Heart right ventricle (tissue), 16 donors: ENCODE results near the gene LAIR2. TPM values are rescaled to one million over a fixed set of nuclear protein-coding genes. Genes with fewer than 3 reads are reported as not detected.

Source experiments
- ATAC-seq, 8 donors: fragments of 200-7000 bp; cut with Tn5 transposase; one replicate each; pipeline ENCODE4 v1.9.1; 2020; ENCODE audit warnings: mild to moderate bottlenecking in 8 of 8, moderate library complexity in 8 of 8, moderate number of reproducible peaks in 1 of 8
- DNase-seq, 2 donors: peaks; one replicate each; pipeline ENCODE4 v3.0.0-alpha.2; 2020
- H3K27ac ChIP-seq, 10 donors: fragments of 200-600 bp; sonication (generic) in 2 of 10; one replicate each; pipeline versions ENCODE4 v1.5.0 to v1.8.0; 2020 to 2022; ENCODE audit warnings: mild to moderate bottlenecking in 3 of 10
- H3K27me3 ChIP-seq, 7 donors: fragments of 200-600 bp; one replicate each; pipeline ENCODE4 v1.8.0; 2021 to 2022; ENCODE audit warnings: mild to moderate bottlenecking in 2 of 7
- H3K36me3 ChIP-seq, 9 donors: fragments of 200-600 bp; sonication (generic) in 1 of 9; one replicate each; pipeline versions ENCODE4 v1.5.0 to v1.8.0; 2020 to 2022; ENCODE audit warnings: mild to moderate bottlenecking in 2 of 9
- H3K4me1 ChIP-seq, 9 donors: fragments of 200-600 bp; sonication (generic) in 1 of 9; one replicate each; pipeline versions ENCODE4 v1.5.0 to v1.8.0; 2020 to 2022; ENCODE audit warnings: mild to moderate bottlenecking in 4 of 9
- H3K4me3 ChIP-seq, 10 donors: fragments of 200-600 bp; sonication (generic) in 2 of 10; one replicate each; pipeline versions ENCODE4 v1.5.0 to v1.8.0; 2020 to 2022; ENCODE audit warnings: mild to moderate bottlenecking in 7 of 10, moderate library complexity in 2 of 10
- H3K9me3 ChIP-seq, 11 donors: fragments of 200-600 bp in 10 of 11; sonication (generic) in 2 of 11; one replicate each; pipeline versions ENCODE4 v1.5.0 to v1.8.0; 2013 to 2022; ENCODE audit warnings: mild to moderate bottlenecking in 2 of 11, control low read depth in 1 of 11, moderate library complexity in 1 of 11
- WGBS, 2 donors: extraction: QIAGEN DNeasy Blood & Tissue Kit; methylation state at CpG; one replicate each; pipeline ENCODE4 v1.1.7; 2013; ENCODE audit warnings: inconsistent platforms in 1 of 2; 5-methylcytosine and 5-hydroxymethylcytosine counted together
- intact Hi-C, 10 donors: fragments of 100-400 bp; cut with DNase I; formaldehyde crosslinking; loops; one replicate each; pipeline versions ENCODE4 v1.11.1 to v1.14.2; 2022
- polyA plus RNA-seq, 2 donors: library from polyadenylated mRNA; stranded (reverse); fragments of 200-250 nt; gene quantifications; one replicate each; pipeline ENCODE4 v1.2.3, GENCODE V29; 2013
- total RNA-seq, 10 donors: library from RNA; stranded (reverse); fragmentation: NEBNext Ultra II Directional in 3 of 10; extraction: Animal tissue kit (Norgen Biotek cat#: 25700) in 3 of 10; gene quantifications; one replicate each; pipeline versions ENCODE4 v1.2.1 to v1.2.4, GENCODE V29; 2021 to 2023
- TF ChIP-seq, protein P1 (sequence below), 9 donors: fragments of 200-600 bp; sonication (generic) in 2 of 9; IDR thresholded peaks; one replicate each; pipeline versions ENCODE4 v1.5.0 to v1.8.0; 2021 to 2022; ENCODE audit warnings: antibody characterized with exemption in 9 of 9, mild to moderate bottlenecking in 5 of 9, moderate library complexity in 1 of 9
- donor health status: Arrhythmogenic right ventricular cardiomyopathy.
- donor health status: ischemic (EF 13 %, LVEDD 7.1; RV severe dilation, severe dysfunction).
- donor health status: healthy with polysubstance abuse.
- donor health status: DM: no; HTN: yes; CAD: no.
- donor health status: DM: no; HTN: no; CAD: no.
- donor health status: ischemic (EF 25% LVEDD 6.9; RV normal size, moderate dysfunction).
- donor health status: ischemic (EF 25% LVEDD 5.7; RV mildly dilated, moderate dysfunction).
- donor health status: healthy.
- donor health status: DM: yes; HTN: yes; CAD: no.
- donor health status: Ischemic cardiomyopathy.
- donor health status: ischemic (EF 35%, LVEDD 5.7; RV mildly dilated, moderate dysfunction).
- donor health status: nonischemic (EF 11% LVEDD 7.7; RV severe dilation, severe dysfunction).
- donor health status: DM: yes; HTN: yes; CAD: no.
- donor health status: PGD.
- donor health status: ischemic (EF 29% LVEDD 5.4; RV normal size, mild dysfunction).
- donor health status: nonischemic (EF 23%, LVEDD 6.1; RV moderate dilation, normal function).

Gene LAIR2
- total and polyA plus RNA-seq, 12 donors, result 0.76 to 2.5 TPM; not detected in 10

DNA sequence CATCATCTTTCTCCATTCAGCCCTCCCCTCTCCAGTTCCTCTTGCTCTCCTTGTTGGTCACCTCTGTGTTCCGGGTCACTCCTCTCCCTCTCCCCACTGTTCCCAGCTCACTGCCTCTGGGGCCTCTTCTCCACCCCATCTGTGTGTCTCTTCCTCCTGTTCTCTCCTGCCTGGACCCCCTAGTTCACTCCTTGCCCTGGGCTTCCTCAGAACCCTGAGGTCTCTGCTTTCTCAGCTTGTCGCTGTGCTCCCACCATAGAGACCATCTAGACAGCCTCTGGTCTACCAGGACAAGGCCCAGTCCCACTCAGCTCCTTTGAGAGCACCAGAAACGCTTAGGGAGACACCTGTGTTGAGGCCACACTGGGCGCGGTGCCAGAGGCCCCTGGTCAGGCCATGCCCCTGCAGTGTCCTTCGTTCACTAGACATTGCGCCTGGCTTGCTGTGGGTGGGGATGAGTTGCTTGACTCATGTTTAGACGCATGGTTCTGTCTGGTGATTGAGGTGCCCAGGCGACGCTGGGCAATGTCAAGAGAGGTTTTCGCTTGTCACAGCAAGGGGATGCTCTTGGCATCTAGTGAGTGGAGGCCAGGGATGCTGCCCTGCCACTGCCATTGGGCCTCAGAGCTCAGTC lies 43.9 kb upstream of the LAIR2 start:
- H3K9me3 ChIP-seq, result no peaks in the 10 kb centered on the region
- DNase-seq, result no peak
- ATAC-seq, result no peak
- 80 to 84% methylated on average over 11 of the region's 11 CpGs for WGBS, 2 donors
- H3K4me1 ChIP-seq, result peaks cover 11 to 43% (median 34%) of the 10 kb centered on the region in 9 donors
- H3K27me3 ChIP-seq, result no peaks in the 10 kb centered on the region
- no peak overlapping the region for H3K27ac ChIP-seq
- H3K4me3 ChIP-seq, result no peak overlapping the region
- peaks cover 4 to 87% (median 82%) of the 10 kb centered on the region in 9 donors for H3K36me3 ChIP-seq
- TF ChIP-seq, protein P1, sequence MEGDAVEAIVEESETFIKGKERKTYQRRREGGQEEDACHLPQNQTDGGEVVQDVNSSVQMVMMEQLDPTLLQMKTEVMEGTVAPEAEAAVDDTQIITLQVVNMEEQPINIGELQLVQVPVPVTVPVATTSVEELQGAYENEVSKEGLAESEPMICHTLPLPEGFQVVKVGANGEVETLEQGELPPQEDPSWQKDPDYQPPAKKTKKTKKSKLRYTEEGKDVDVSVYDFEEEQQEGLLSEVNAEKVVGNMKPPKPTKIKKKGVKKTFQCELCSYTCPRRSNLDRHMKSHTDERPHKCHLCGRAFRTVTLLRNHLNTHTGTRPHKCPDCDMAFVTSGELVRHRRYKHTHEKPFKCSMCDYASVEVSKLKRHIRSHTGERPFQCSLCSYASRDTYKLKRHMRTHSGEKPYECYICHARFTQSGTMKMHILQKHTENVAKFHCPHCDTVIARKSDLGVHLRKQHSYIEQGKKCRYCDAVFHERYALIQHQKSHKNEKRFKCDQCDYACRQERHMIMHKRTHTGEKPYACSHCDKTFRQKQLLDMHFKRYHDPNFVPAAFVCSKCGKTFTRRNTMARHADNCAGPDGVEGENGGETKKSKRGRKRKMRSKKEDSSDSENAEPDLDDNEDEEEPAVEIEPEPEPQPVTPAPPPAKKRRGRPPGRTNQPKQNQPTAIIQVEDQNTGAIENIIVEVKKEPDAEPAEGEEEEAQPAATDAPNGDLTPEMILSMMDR (IDR thresholded peaks at IDR 0.05), result no peak
- intact Hi-C loops, result no loop called here

DNA sequence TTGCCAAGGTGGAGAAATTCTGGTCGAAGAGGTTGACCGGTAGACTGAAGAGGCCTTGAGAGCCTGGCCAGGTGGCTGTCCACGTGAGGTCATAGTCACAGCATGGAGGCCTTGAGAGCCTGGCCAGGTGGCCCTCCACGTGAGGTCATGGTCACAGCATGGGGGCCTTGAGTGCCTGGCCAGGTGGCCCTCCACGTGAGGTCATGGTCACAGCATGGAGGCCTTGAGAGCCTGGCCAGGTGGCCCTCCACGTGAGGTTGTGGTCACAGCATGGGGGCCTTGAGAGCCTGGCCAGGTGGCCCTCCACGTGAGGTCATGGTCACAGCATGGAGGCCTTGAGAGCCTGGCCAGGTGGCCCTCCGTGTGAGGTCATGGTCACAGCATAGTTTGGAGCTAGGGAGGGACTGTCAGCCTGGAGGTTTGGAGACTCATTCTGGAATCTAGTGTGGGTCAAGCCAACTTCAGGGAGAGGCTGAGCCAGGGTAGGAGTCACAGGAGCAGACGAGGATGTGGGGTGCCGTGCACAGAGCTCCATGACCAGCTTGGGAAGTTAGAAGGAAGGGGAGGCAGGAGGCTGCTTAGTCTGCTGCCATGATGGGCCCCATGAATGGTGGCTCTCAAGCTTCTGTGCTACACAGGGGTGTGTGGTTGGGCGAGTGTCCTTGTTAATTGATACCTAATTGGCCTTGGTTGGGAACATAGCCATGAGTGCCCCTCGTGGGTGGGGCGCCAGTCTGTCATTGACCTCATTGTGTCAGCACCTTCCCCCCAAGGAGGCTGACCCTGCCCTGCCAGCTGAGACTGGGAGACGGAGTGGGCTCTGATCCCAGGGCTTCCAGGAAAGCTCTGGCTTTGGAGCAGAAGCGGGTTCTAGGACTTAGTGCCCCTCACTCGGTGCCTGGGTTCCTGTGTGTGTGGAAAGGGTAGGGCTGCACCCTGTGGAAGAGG lies 43.1 kb upstream of the LAIR2 start:
- no peak for DNase-seq
- no peak for ATAC-seq
- intact Hi-C loops, result no loop called here
- no peaks in the 10 kb centered on the region for H3K27me3 ChIP-seq
- no peak overlapping the region for H3K27ac ChIP-seq
- no peaks in the 10 kb centered on the region for H3K9me3 ChIP-seq
- 81 to 82% methylated on average over 16 of the region's 16 CpGs for WGBS, 2 donors
- peaks cover 11 to 51% (median 42%) of the 10 kb centered on the region in 9 donors for H3K4me1 ChIP-seq
- TF ChIP-seq, protein P1 (IDR thresholded peaks at IDR 0.05), result no peak
- no peak overlapping the region for H3K4me3 ChIP-seq
- peaks cover 4 to 79% (median 74%) of the 10 kb centered on the region in 9 donors for H3K36me3 ChIP-seq

DNA sequence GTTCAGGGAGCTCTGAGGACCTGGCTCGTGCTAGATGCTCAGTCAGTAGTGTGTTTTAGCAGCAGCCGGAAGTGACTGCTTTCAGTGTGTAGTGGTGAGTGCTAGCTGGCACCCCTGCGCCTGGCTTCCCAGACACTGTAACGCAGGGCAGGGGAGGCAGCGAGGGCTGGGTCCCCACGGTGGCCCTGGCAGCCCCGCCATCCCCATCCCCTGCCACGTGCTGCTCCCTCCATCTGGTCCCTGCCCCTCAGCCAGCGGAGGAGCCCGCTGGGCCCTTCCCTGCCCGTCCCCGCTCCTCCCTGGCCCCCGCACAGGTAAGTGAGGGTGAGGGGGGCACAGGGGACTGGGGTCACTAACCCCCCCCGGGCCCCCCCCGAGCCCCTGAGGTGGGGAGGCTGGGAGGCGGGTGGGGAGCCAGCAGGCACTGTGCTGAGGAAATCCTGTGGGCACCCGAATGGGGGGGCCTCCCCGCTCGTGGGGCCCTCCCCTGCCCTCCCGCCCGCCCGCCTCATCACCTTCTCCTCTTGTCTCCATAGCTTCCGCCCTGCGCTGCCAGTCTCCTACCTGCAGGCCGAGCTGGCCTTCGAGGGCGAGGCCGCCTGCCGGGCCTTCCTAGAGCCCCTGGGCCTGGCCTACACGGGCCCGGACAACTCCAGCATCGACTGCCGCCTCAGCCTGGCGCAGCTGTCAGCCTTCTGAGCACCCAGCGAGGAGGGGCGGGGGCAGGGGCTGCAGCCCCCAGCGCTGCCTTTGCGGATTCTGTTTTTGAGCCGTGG lies 42.2 kb upstream of the LAIR2 start:
- TF ChIP-seq, protein P1 (IDR thresholded peaks at IDR 0.05), result no peak
- Histone ChIP-seq H3K9me3 (no peaks in the 10 kb centered on the region), H3K4me1 (peaks cover 11 to 54% (median 45%) of the 10 kb centered on the region in 9 donors), H3K4me3 (no peak overlapping the region), H3K36me3 (peaks cover 4 to 71% (median 66%) of the 10 kb centered on the region in 9 donors), H3K27ac (no peak overlapping the region), H3K27me3 (peaks cover 0 to 2% (median 0%) of the 10 kb centered on the region in 7 donors)
- WGBS, 2 donors, result 81 to 83% methylated on average over 35 to 39 of the region's 39 CpGs
- intact Hi-C loops, result no loop called here
- no peak for DNase-seq
- no peak for ATAC-seq

DNA sequence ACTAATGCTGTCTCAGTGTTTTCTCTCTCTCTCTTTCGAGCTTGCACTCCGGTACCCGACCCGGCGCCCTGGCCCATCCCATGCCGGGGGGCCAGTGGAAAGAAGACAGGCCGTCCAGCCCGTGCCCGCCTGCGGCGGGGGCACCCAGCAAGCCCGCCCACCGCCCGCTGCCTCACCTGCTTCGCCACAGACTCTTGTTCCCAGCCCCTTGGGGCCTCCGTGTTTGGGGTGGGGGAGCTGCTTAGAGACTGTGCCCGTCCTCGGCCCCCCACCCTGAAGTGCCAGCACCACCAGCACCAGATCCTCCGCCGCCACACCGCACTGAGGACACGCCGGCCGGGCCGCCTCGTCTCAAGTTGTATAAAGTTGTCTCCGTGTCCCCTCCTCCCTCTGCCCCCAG lies 41.4 kb upstream of the LAIR2 start:
- TF ChIP-seq, protein P1 (IDR thresholded peaks at IDR 0.05), result no peak
- DNase-seq (no peak), ATAC-seq (no peak)
- peaks cover 4 to 63% (median 58%) of the 10 kb centered on the region in 9 donors for H3K36me3 ChIP-seq
- peaks cover 0 to 10% (median 0%) of the 10 kb centered on the region in 7 donors for H3K27me3 ChIP-seq
- peak overlapping the region in 3 of 10 donors; percentile 43 to 100 (median 99) for H3K27ac ChIP-seq
- WGBS, 2 donors, result 72 to 76% methylated on average over 27 of the region's 27 CpGs
- H3K4me1 ChIP-seq, result peaks cover 11 to 54% (median 45%) of the 10 kb centered on the region in 9 donors
- intact Hi-C loops, result no loop called here
- H3K4me3 ChIP-seq, result no peak overlapping the region
- no peaks in the 10 kb centered on the region for H3K9me3 ChIP-seq
